ENCODE results near the gene MICAL3. TPM values are rescaled to one million over a fixed set of nuclear protein-coding genes. Genes with fewer than 3 reads are reported as not detected.

The MICAL3 gene
- polyA plus RNA-seq, 1 donor from 2014 or later: 28.1 TPM

DNA sequence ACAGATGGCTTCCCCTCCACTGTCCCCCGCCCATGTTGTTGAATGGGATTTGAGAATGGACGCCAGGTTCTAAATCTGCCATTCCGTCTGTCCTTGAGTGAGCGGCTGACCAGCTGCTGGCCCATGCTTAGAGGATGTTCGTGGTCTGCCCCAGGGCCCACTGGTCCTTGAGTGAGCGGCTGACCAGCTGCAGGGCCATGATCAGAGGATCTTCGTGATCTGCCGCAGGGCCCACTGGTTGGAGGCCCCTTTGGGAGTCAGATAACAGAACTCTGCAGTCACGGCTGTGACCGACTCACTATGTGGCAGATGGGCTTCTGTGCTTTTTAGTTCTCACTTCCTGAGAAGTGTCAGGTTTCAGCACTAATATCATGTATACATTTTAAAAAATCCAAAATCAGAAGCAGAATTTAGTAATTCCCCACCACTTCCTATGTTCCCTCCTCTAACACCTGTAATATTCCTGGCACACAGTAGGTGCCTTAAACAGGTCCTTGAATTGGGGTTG lies 54.1 kb downstream of the MICAL3 start:
- Histone ChIP-seq H3K27me3 (ENCODE audit: insufficient read depth, low read depth, low read length) (no peaks in the 10 kb centered on the region), H3K36me3 (ENCODE audit: insufficient read depth, low read length) (no peaks in the 10 kb centered on the region), H3K79me2 (replicated peaks; ENCODE audit: insufficient read depth, low read length) (no peaks in the 10 kb centered on the region), H2AFZ (ENCODE audit: low read depth, low read length) (no peak overlapping the region), H3K27ac (ENCODE audit: low read length) (no peak overlapping the region), H3K9ac (ENCODE audit: low read length) (no peak overlapping the region), H3K4me3 (ENCODE audit: low read length) (no peak overlapping the region), H3F3A (ENCODE audit: insufficient read depth, low read length, poor library complexity, severe bottlenecking) (no peaks in the 10 kb centered on the region), H3K9me3 (ENCODE audit: low read length) (no peaks in the 10 kb centered on the region), H3K4me2 (ENCODE audit: low read length) (no peak overlapping the region), H3K9me2 (ENCODE audit: insufficient read depth, low read length) (no peaks in the 10 kb centered on the region), H4K20me1 (ENCODE audit: insufficient read depth) (no peaks in the 10 kb centered on the region)
- no peak for TF ChIP-seq POLR2AphosphoS5 (IDR thresholded peaks at IDR 0.05)
- TF ChIP-seq RAD21 (conservative IDR thresholded peaks at IDR 0.05): no peak
- TF ChIP-seq, protein P1, sequence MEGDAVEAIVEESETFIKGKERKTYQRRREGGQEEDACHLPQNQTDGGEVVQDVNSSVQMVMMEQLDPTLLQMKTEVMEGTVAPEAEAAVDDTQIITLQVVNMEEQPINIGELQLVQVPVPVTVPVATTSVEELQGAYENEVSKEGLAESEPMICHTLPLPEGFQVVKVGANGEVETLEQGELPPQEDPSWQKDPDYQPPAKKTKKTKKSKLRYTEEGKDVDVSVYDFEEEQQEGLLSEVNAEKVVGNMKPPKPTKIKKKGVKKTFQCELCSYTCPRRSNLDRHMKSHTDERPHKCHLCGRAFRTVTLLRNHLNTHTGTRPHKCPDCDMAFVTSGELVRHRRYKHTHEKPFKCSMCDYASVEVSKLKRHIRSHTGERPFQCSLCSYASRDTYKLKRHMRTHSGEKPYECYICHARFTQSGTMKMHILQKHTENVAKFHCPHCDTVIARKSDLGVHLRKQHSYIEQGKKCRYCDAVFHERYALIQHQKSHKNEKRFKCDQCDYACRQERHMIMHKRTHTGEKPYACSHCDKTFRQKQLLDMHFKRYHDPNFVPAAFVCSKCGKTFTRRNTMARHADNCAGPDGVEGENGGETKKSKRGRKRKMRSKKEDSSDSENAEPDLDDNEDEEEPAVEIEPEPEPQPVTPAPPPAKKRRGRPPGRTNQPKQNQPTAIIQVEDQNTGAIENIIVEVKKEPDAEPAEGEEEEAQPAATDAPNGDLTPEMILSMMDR (IDR thresholded peaks at IDR 0.05; ENCODE audit: poor library complexity, severe bottlenecking): no peak
- no peak for TF ChIP-seq MXI1 (conservative IDR thresholded peaks at IDR 0.05; ENCODE audit: poor library complexity, severe bottlenecking)
- no peak for TF ChIP-seq EZH2 (IDR thresholded peaks at IDR 0.05; ENCODE audit: borderline replicate concordance, insufficient read depth, low read length, poor library complexity, severe bottlenecking)

DNA sequence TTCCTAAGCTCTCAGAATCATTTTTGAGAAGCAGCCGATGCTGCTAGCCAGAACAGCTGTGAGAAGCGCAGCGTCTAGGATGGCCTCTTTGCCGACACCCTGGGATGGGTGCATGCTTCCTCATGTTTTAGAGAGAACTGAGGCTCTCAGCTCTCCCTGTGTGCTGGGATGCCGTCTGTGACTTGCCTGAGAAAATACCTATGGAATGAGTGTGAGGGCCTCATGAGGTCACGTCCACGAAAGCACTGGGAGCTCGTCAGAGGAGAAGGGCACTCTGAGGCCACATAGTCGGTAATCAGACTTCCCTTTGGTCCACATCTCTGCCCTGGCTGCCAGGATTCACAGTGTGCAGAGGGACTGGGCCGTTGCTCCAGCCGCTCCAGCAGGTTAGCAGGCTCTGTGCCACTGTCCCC lies 54.7 kb downstream of the MICAL3 start:
- Histone ChIP-seq H3K27ac (ENCODE audit: low read length) (no peak overlapping the region), H3K9ac (ENCODE audit: low read length) (no peak overlapping the region), H3K4me2 (ENCODE audit: low read length) (no peak overlapping the region)

More for the DNA sequence above, 54.7 kb downstream of the MICAL3 start:
- Histone ChIP-seq H3K4me3 (ENCODE audit: low read length) (no peak overlapping the region), H3K36me3 (ENCODE audit: insufficient read depth, low read length) (no peaks in the 10 kb centered on the region), H3K9me2 (ENCODE audit: insufficient read depth, low read length) (no peaks in the 10 kb centered on the region), H3F3A (ENCODE audit: insufficient read depth, low read length, poor library complexity, severe bottlenecking) (no peaks in the 10 kb centered on the region), H3K9me3 (ENCODE audit: low read length) (no peaks in the 10 kb centered on the region), H3K27me3 (ENCODE audit: insufficient read depth, low read depth, low read length) (no peaks in the 10 kb centered on the region), H3K79me2 (replicated peaks; ENCODE audit: insufficient read depth, low read length) (no peaks in the 10 kb centered on the region), H2AFZ (ENCODE audit: low read depth, low read length) (no peak overlapping the region), H4K20me1 (ENCODE audit: insufficient read depth) (no peaks in the 10 kb centered on the region)
- TF ChIP-seq, protein P2, sequence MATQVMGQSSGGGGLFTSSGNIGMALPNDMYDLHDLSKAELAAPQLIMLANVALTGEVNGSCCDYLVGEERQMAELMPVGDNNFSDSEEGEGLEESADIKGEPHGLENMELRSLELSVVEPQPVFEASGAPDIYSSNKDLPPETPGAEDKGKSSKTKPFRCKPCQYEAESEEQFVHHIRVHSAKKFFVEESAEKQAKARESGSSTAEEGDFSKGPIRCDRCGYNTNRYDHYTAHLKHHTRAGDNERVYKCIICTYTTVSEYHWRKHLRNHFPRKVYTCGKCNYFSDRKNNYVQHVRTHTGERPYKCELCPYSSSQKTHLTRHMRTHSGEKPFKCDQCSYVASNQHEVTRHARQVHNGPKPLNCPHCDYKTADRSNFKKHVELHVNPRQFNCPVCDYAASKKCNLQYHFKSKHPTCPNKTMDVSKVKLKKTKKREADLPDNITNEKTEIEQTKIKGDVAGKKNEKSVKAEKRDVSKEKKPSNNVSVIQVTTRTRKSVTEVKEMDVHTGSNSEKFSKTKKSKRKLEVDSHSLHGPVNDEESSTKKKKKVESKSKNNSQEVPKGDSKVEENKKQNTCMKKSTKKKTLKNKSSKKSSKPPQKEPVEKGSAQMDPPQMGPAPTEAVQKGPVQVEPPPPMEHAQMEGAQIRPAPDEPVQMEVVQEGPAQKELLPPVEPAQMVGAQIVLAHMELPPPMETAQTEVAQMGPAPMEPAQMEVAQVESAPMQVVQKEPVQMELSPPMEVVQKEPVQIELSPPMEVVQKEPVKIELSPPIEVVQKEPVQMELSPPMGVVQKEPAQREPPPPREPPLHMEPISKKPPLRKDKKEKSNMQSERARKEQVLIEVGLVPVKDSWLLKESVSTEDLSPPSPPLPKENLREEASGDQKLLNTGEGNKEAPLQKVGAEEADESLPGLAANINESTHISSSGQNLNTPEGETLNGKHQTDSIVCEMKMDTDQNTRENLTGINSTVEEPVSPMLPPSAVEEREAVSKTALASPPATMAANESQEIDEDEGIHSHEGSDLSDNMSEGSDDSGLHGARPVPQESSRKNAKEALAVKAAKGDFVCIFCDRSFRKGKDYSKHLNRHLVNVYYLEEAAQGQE (IDR thresholded peaks at IDR 0.05; ENCODE audit: borderline replicate concordance): no peak
- TF ChIP-seq SMC3 (conservative IDR thresholded peaks at IDR 0.05; ENCODE audit: poor library complexity) (no peak), TAF1 (IDR thresholded peaks at IDR 0.05; ENCODE audit: low read depth) (no peak), EP300 (conservative IDR thresholded peaks at IDR 0.05; ENCODE audit: poor library complexity, severe bottlenecking) (no peak), RAD21 (conservative IDR thresholded peaks at IDR 0.05) (no peak), POLR2AphosphoS5 (IDR thresholded peaks at IDR 0.05) (no peak), MXI1 (conservative IDR thresholded peaks at IDR 0.05; ENCODE audit: poor library complexity, severe bottlenecking) (no peak), EZH2 (IDR thresholded peaks at IDR 0.05; ENCODE audit: borderline replicate concordance, insufficient read depth, low read length, poor library complexity, severe bottlenecking) (no peak)
- TF ChIP-seq, protein P1 (IDR thresholded peaks at IDR 0.05; ENCODE audit: poor library complexity, severe bottlenecking): no peak

All from neural cell (in vitro differentiated cells).